ENCODE results near the gene RASSF1.
"Not testable (repeated sequence)": the region's sequence is repeated elsewhere in the genome, so short reads cannot be mapped to it uniquely, and the experiment has no call there.

RASSF1 gene

GRCh38 chr3:50314342-50314741 lies 26.3 kb downstream of the RASSF1 start:
- no peak for DNase-seq (ENCODE audit: low read depth)
- no peak overlapping the region for H3K4me3 ChIP-seq (ENCODE audit: low read depth, low read length)
- TF ChIP-seq MYC (IDR thresholded peaks at IDR 0.05; ENCODE audit: low read depth, low read length) (no peak), POLR2A (IDR thresholded peaks at IDR 0.05; ENCODE audit: extremely low read depth, insufficient read length) (no peak)
- TF ChIP-seq, protein P1, sequence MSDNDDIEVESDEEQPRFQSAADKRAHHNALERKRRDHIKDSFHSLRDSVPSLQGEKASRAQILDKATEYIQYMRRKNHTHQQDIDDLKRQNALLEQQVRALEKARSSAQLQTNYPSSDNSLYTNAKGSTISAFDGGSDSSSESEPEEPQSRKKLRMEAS (IDR thresholded peaks at IDR 0.05; ENCODE audit: low read depth, low read length): no peak
- TF ChIP-seq, protein P2, sequence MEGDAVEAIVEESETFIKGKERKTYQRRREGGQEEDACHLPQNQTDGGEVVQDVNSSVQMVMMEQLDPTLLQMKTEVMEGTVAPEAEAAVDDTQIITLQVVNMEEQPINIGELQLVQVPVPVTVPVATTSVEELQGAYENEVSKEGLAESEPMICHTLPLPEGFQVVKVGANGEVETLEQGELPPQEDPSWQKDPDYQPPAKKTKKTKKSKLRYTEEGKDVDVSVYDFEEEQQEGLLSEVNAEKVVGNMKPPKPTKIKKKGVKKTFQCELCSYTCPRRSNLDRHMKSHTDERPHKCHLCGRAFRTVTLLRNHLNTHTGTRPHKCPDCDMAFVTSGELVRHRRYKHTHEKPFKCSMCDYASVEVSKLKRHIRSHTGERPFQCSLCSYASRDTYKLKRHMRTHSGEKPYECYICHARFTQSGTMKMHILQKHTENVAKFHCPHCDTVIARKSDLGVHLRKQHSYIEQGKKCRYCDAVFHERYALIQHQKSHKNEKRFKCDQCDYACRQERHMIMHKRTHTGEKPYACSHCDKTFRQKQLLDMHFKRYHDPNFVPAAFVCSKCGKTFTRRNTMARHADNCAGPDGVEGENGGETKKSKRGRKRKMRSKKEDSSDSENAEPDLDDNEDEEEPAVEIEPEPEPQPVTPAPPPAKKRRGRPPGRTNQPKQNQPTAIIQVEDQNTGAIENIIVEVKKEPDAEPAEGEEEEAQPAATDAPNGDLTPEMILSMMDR (IDR thresholded peaks at IDR 0.05; ENCODE audit: low read depth, low read length): no peak

- DNase-seq (ENCODE audit: low read depth); H3K4me3 ChIP-seq (ENCODE audit: low read depth, low read length): not testable (repeated sequence)
These were observed 28.6 kb downstream of the RASSF1 start for GRCh38 chr3:50312041-50312440.

- TF ChIP-seq, protein P1 (IDR thresholded peaks at IDR 0.05; ENCODE audit: low read depth, low read length): no peak
- TF ChIP-seq MYC (IDR thresholded peaks at IDR 0.05; ENCODE audit: low read depth, low read length) (no peak), POLR2A (IDR thresholded peaks at IDR 0.05; ENCODE audit: extremely low read depth, insufficient read length) (no peak)
- TF ChIP-seq, protein P2 (IDR thresholded peaks at IDR 0.05; ENCODE audit: low read depth, low read length): no peak
- DNase-seq (ENCODE audit: low read depth): no peak
- no peak overlapping the region for H3K4me3 ChIP-seq (ENCODE audit: low read depth, low read length)
These were observed 36.0 kb downstream of the RASSF1 start for GRCh38 chr3:50304601-50305000.

- TF ChIP-seq, protein P2 (IDR thresholded peaks at IDR 0.05; ENCODE audit: low read depth, low read length): no peak
- no peak for TF ChIP-seq POLR2A (IDR thresholded peaks at IDR 0.05; ENCODE audit: extremely low read depth, insufficient read length)
- TF ChIP-seq, protein P1 (IDR thresholded peaks at IDR 0.05; ENCODE audit: low read depth, low read length): no peak
- TF ChIP-seq MYC (IDR thresholded peaks at IDR 0.05; ENCODE audit: low read depth, low read length): no peak
- DNase-seq (ENCODE audit: low read depth): peak; percentile 52
- H3K4me3 ChIP-seq (ENCODE audit: low read depth, low read length): no peak within 1 kb of the TSS
These were observed 37.4 kb downstream of the RASSF1 start, which contains the start of gene HYAL1 for GRCh38 chr3:50303013-50303815. Gene HYAL1, minus strand, starts transcription at chr3:50303574. Its CDS starts 618 bp downstream, at chr3:50302956.

DNA sequence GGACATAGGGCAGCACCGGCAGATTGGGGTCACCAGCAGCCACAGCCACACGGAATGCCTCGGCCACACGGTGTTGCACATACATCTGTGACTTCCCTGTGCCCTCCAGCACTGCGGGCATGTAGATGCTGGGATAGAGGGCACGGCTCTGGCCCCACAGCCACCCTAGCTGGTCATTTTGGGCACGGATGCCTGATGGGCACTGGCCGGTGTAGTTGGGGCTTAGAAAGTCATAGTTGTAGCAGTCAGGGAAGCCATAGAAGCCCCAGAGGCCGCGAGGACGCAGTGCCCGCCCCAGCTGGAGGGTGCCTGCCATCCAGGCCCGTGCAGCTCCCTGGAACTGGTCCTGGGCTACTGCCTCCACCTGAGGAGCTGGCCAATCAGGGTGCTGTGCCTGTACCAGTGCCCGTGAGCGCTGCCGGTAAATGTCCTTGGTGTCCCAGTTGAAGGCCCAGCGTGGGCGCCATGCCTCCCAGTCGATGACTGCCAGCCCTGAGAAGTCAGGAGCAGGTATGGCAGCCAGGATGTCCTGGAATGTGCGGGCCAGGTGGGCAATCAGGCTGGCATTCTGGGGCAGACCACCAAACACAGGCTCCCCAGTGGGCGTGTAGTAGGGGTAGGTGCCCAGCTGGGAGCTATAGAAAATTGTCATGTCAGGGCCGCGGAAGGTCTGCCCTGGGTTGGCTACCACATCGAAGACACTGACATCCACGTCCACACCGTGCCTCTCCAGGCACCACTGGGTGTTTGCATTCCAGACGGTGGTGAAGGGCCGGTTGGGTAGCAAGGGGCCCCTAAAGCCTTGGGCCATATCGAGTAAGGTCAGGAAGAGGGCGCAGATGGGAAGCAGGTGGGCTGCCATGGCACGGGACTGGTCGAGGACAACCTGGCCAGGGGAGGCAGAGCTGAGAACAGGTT lies 38.3 kb downstream of the RASSF1 start:
- H3K4me3 ChIP-seq (ENCODE audit: low read depth, low read length): no peak overlapping the region

More for the DNA sequence above, 38.3 kb downstream of the RASSF1 start:
- TF ChIP-seq MYC (IDR thresholded peaks at IDR 0.05; ENCODE audit: low read depth, low read length): no peak
- TF ChIP-seq, protein P2 (IDR thresholded peaks at IDR 0.05; ENCODE audit: low read depth, low read length): no peak
- TF ChIP-seq, protein P1 (IDR thresholded peaks at IDR 0.05; ENCODE audit: low read depth, low read length): no peak
- DNase-seq (ENCODE audit: low read depth): no peak
